Muscle layer of duodenum (tissue), 2 donors: ENCODE results near the gene S100P.

Experiments used
- H3K27ac ChIP-seq: one replicate; pipeline ENCODE4 v1.7.0; 2013; ENCODE audit warnings: mild to moderate bottlenecking, low read length
- H3K27me3 ChIP-seq: one replicate; pipeline ENCODE4 v1.7.0; 2013; ENCODE audit warnings: low read depth, mild to moderate bottlenecking, control low read depth, low read length
- H3K36me3 ChIP-seq, 2 donors: one replicate each; pipeline ENCODE4 v1.7.0; 2013; ENCODE audit warnings: low read length in 2 of 2, control low read depth in 1 of 2, mild to moderate bottlenecking in 1 of 2; ENCODE audit not compliant: insufficient read depth in 2 of 2, control insufficient read depth in 1 of 2
- H3K4me1 ChIP-seq, 2 donors: one replicate each; pipeline ENCODE4 v1.7.0; 2013; ENCODE audit warnings: low read length in 2 of 2, mild to moderate bottlenecking in 2 of 2, control low read depth in 1 of 2, moderate library complexity in 1 of 2; ENCODE audit not compliant: insufficient read depth in 2 of 2, control insufficient read depth in 1 of 2
- H3K4me3 ChIP-seq, 2 donors: one replicate each; pipeline ENCODE4 v1.7.0; 2013; ENCODE audit warnings: low read length in 2 of 2, low read depth in 1 of 2, mild to moderate bottlenecking in 1 of 2
- H3K9me3 ChIP-seq, 2 donors: one replicate each; pipeline ENCODE4 v1.7.0; 2013; ENCODE audit warnings: low read length in 2 of 2, control low read depth in 1 of 2, mild to moderate bottlenecking in 1 of 2; ENCODE audit not compliant: control insufficient read depth in 1 of 2
- donor health status: healthy.

S100P gene

DNA sequence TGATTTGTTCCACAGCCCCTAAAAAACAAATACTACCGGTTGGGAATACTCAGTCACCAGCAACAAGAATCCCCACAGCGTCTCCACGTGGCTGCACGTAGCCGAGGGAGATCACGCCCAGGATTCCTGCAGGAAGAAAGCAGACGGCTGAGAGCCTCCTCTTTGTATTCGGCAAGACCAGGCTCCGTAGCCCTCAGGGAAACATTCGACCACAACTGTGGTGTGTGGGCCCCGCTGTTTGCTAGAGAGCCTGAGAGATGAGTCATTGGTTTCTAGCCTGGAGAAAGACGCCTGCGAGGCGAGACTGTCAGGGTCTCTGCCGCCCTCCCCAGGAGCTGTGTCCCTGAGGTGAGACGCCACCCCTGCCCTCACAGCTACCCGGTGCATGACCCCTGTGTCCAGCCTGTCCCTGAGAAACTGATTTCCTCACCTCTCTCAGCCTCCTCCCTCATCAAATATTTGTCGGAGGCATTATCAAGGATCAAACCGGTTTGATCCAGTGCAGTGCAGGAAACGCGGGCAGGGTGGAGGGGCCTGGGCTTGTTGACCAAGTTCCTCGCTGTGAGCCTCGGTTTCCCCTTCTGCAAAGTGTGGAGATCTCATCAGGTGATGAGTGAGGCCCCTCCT, 4.7 kb upstream of the S100P start:
- Histone ChIP-seq H3K9me3 (no peaks in the 10 kb centered on the region), H3K4me3 (no peak overlapping the region), H3K4me1 (no peaks in the 10 kb centered on the region), H3K27me3 (no peaks in the 10 kb centered on the region), H3K36me3 (no peaks in the 10 kb centered on the region), H3K27ac (no peak overlapping the region)

DNA sequence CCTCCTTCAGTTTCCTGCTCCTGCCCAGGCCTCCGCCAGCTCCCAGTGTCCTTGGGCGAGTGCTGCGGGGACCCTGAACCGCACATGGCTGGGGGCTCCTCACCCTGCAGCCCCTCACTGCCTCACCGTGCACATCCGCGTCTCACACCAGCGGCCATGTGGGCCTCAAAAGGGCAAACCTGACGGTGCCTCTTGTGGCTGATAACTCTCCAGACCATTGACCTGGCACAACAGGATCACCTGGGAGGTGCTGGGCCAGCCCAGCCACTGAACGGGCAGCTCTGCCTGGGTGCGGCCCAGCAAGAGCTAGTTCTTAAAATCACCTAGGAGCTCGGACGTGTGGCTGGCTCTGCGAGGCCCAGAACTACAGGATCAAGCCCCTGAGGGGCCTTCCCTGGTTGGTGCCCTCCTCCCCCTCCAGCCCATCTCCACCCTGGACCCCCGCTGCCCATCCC, 4.1 kb upstream of the S100P start:
- no peaks in the 10 kb centered on the region for H3K36me3 ChIP-seq
- H3K4me1 ChIP-seq = no peaks in the 10 kb centered on the region
- no peaks in the 10 kb centered on the region for H3K9me3 ChIP-seq
- no peak overlapping the region for H3K27ac ChIP-seq
- no peak overlapping the region for H3K4me3 ChIP-seq
- no peaks in the 10 kb centered on the region for H3K27me3 ChIP-seq

DNA sequence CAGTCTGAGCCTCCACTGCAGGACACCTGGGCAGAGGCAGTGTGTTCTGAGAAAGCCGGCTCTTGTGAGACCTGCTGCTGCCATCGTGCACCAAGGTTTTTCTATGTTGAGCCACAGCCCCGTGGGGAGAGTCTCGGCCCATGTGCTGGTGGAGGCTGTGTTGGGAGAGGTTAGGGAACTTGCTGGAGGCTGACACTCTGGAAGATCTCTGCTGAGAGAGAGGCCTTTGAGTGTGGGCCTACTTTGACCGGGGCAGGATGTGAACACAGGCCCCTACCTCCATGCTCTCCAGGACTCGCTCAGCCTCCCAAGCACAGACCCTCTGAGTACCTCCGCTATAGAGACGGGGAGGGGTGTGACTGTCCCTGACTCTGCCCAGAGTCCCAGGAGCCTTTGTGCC, 1.3 kb upstream of the S100P start:
- H3K27ac ChIP-seq = no peak overlapping the region
- H3K36me3 ChIP-seq = peaks cover 0 to 4% of the 10 kb centered on the region in 2 donors
- H3K4me3 ChIP-seq = no peak overlapping the region
- H3K27me3 ChIP-seq = no peaks in the 10 kb centered on the region
- H3K4me1 ChIP-seq = no peaks in the 10 kb centered on the region
- no peaks in the 10 kb centered on the region for H3K9me3 ChIP-seq

DNA sequence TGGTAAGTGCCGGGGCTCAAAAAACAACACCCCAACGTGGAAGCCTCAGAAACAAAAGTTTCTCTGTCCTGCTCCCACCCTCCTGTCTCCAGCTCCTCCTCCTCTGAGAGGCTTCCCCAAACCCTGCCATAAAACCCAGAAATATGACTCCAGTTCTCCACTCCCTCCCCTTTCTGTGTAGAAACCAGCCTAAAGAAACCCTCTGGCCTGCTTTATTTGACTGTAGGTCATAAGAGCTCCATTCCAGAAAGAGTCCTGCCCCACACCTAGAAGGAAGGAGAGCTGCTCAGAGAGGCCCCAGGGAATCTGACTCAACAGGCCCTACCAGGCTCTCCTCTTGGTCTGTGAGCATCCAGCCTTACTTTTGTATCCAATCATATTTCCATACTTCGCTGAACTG, 872 bp upstream of the S100P start:
- H3K9me3 ChIP-seq = no peaks in the 10 kb centered on the region
- H3K4me3 ChIP-seq = no peak overlapping the region
- no peaks in the 10 kb centered on the region for H3K4me1 ChIP-seq
- H3K36me3 ChIP-seq = peaks cover 0 to 4% of the 10 kb centered on the region in 2 donors
- H3K27ac ChIP-seq = no peak overlapping the region
- no peaks in the 10 kb centered on the region for H3K27me3 ChIP-seq

DNA sequence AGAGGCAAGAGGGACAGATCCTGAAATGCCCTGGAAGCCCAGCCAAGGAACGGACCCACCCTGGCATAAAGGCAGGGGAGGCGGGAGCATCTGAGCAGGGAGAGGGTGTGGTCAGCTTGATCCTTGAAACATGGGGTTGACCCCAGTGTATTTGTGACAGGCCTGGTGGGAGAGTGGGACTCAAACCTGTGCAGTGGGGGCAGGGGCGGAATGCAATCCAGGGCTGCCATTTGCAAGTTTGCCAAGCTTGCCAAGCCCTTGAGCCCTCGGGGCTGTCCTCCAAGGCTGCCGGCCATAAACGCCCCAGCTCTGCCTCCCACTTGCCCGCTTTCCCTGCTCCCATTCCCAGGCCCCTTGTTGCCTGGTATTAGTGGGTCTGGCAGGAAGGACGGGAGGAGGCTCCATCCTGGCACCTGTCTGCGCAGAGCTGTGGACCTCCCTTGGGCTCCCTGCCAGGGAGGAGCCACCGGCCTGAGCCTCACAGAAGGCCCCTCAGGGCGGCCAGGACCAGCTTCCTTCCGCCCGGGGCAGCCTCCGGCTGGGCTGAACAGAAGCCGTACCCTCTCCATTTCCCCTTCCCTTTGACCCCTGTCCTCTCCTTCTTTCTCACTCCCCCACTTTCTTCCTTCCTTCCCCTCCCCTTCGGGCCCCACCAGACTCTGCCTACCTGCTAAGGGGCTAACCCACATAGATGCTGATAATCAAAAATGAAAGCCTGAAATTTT, 661 bp downstream of the S100P start:
- H3K9me3 ChIP-seq = no peaks in the 10 kb centered on the region
- no peaks in the 10 kb centered on the region for H3K27me3 ChIP-seq
- H3K36me3 ChIP-seq = peaks cover 0 to 4% of the 10 kb centered on the region in 2 donors
- H3K4me3 ChIP-seq = no peak overlapping the region
- no peak overlapping the region for H3K27ac ChIP-seq
- H3K4me1 ChIP-seq = no peaks in the 10 kb centered on the region

DNA sequence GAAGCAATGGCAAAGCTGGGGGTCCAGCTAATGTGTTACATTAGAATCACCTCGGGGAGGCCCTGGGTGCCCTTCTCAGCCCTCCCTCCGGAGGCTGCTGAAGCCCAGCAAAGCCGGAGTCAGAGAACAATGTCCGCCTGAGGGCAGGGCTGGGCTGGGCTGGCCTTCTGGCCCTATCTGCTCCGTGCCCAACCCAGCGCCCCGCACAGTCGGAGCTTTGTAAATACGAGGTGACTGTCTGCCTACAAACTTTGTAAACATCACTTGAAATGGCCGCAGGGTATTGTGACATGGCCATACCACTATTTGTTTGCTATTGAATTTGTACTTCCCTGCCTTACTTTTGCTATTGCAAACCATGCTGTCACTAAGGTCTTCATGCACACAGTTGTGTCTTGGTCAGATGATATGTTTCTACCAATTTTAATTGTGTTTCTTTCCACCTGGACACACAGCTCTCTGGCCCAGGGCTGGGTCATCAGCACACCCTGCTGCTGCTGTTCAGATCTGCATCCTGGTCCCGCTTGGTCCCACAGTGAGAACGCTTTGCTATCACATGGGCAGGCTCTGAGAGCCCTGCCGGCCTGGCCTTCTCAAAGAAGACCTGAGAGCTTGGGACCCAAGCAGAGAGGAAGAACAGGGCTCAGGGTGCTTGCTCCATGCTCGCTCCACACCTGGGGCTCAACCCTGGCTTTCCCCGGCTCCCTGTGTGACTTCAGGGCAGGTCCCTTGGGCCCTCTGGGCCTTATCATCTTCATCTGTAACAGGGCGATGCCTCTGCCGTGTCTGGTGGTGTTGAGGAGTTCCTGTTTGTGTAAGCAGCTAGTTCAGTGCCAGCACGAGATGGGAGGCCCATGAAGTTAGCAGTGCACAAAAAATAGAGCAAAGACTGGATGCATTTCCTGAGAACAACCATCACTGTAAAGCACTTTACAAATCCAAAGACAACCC, 2.3 kb downstream of the S100P start:
- no peaks in the 10 kb centered on the region for H3K27me3 ChIP-seq
- no peaks in the 10 kb centered on the region for H3K9me3 ChIP-seq
- peak overlapping the region; percentile 19 for H3K27ac ChIP-seq
- no peak overlapping the region for H3K4me3 ChIP-seq
- no peaks in the 10 kb centered on the region for H3K4me1 ChIP-seq
- peaks cover 0 to 9% of the 10 kb centered on the region in 2 donors for H3K36me3 ChIP-seq

DNA sequence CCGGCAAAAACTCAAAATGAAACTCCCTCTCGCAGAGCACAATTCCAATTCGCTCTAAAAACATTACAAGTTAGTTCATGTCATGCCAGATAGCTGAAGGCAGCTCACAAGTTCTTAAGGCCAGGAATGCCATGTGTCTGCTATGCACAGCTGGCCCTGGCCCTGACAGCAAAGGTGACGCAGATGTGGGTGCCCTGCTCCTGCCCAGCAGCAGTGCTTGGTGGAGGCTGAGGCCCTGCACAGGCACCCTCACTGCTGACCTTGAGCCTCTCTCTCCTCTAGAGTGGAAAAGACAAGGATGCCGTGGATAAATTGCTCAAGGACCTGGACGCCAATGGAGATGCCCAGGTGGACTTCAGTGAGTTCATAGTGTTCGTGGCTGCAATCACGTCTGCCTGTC, 2.9 kb downstream of the S100P start:
- H3K36me3 ChIP-seq = peaks cover 0 to 13% of the 10 kb centered on the region in 2 donors
- no peaks in the 10 kb centered on the region for H3K4me1 ChIP-seq
- H3K9me3 ChIP-seq = no peaks in the 10 kb centered on the region
- H3K27me3 ChIP-seq = no peaks in the 10 kb centered on the region
- H3K27ac ChIP-seq = no peak overlapping the region
- no peak overlapping the region for H3K4me3 ChIP-seq

DNA sequence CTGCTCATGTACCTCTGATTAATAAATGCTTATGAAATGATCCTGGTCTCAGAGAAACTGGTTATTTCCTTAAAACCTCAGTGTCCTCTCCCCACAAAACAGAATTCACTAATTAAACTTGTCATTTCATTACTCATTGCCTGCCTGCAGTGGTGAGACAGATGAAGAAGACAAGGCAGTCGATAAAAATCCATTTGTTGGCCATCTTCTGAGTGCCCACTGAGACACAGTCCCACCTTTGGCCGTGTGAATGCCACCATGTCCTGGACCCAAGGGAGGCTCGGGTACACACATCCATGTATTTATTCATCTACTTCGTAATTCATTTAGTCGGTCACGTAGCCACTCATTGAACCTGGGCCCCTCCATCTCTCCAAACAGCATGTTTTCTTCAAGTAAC, 3.5 kb downstream of the S100P start:
- Histone ChIP-seq H3K4me3 (no peak overlapping the region), H3K9me3 (no peaks in the 10 kb centered on the region), H3K27me3 (no peaks in the 10 kb centered on the region), H3K4me1 (no peaks in the 10 kb centered on the region), H3K27ac (no peak overlapping the region), H3K36me3 (peaks cover 0 to 13% of the 10 kb centered on the region in 2 donors)

DNA sequence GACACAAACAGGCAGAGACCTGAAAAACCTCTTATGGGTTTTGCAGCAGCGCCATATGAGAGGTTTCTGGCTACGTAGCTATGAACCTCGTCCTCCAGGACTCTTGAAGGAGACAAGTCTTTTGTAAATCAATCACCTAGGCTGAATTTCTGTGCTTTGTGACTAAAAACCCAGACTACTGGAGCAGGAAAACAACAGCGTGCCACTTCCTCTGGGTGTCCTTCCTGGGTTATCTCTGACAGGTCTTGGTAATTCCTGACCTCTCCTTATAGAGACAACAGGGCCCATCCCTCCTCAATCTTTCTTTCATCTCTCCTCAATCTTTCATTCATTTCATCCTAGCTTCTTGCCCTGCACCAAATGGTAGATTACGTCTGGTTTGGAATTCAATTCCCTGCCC, 5.7 kb downstream of the S100P start:
- H3K27me3 ChIP-seq = no peaks in the 10 kb centered on the region
- H3K27ac ChIP-seq = no peak overlapping the region
- H3K4me3 ChIP-seq = no peak overlapping the region
- H3K9me3 ChIP-seq = no peaks in the 10 kb centered on the region
- H3K4me1 ChIP-seq = peaks cover 0 to 9% of the 10 kb centered on the region in 2 donors
- peaks cover 8 to 17% of the 10 kb centered on the region in 2 donors for H3K36me3 ChIP-seq

DNA sequence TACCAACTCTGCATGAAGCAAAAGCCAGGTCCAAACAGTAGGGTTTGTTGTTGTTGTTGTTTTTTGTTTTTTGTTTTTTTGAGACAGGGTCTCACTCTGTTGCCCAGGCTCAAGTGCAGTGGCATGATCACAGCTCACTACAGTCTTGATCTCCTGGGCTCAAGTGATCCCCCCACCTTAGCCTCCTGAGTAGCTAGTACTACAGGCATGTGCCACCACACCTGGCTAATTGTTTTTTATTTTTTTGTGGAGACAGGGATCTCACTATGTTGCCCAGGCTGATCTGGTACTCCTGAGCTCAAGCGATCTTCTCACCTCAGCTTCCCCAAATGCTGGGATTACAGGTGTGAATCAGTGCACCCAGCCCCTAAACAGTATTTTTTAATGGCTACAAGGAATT, 6.2 kb downstream of the S100P start:
- peaks cover 0 to 11% of the 10 kb centered on the region in 2 donors for H3K4me1 ChIP-seq
- H3K36me3 ChIP-seq = peaks cover 8 to 17% of the 10 kb centered on the region in 2 donors
- H3K27me3 ChIP-seq = no peaks in the 10 kb centered on the region
- no peaks in the 10 kb centered on the region for H3K9me3 ChIP-seq
- no peak overlapping the region for H3K27ac ChIP-seq
- no peak overlapping the region for H3K4me3 ChIP-seq

DNA sequence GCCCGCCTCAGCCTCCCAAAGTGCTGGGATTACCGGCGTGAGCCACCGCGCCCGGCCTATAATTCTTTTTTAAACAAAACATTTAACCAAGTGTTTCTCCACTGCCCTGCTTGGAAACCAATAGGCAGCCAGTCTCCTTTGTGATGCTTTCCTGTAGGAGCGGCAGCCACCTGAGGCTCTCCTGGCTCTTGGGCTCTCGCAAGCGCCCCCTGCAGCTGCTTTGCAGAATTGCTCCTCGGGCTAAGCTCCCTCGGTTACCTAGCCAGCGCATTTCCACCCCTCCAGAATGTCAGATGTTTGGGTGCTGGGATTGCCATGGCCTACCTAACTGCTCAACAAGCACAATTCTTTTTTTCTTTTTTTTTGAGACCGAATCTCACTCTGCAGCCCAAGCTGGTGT, 7.7 kb downstream of the S100P start:
- no peak overlapping the region for H3K27ac ChIP-seq
- no peak overlapping the region for H3K4me3 ChIP-seq
- no peaks in the 10 kb centered on the region for H3K27me3 ChIP-seq
- H3K36me3 ChIP-seq = peaks cover 8 to 26% of the 10 kb centered on the region in 2 donors
- H3K4me1 ChIP-seq = peaks cover under 1 to 25% of the 10 kb centered on the region in 2 donors
- no peaks in the 10 kb centered on the region for H3K9me3 ChIP-seq
